ENCODE data around the gene RAPGEF6. TPM values are rescaled to one million over a fixed set of nuclear protein-coding genes. Genes with fewer than 3 reads are reported as not detected.

Gene RAPGEF6
- total RNA-seq, 4 donors from 2014 or later = 7.2 to 11.7 (median 8.5) TPM

DNA sequence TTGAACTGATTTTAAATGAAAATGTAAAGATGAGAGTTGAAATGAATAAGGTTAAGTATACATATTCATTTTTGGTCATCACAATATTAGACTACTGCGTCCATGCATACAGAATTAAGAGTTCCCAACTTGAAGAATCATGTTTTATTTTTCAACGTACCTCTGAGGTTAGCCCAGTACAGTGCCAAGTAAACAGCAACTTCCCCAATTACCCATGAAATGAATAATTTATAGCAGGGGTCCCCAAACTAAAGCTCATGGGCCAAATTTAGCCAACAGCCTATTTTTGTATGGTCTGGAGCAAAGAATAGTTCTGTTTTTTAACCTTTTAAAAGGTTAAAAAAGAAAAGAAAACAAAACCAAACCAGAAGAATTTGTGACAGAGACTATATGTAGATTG, 203.2 kb downstream of the RAPGEF6 start:
- H3K36me3 ChIP-seq = peaks cover 0 to 46% of the 10 kb centered on the region in 2 donors
- DNase-seq (no peak), ATAC-seq (no peak)
- in situ Hi-C loops (cut with MboI; ENCODE audit: low sequenced_read_pairs in 4 of 4) (no loop called here), intact Hi-C loops (cut with DNase I; ENCODE audit: low total_unique reads) (no loop called here)
- H3K4me1 ChIP-seq = peaks cover 0 to 12% of the 10 kb centered on the region in 2 donors
- no peaks in the 10 kb centered on the region for H3K27me3 ChIP-seq
- TF ChIP-seq, protein P1, sequence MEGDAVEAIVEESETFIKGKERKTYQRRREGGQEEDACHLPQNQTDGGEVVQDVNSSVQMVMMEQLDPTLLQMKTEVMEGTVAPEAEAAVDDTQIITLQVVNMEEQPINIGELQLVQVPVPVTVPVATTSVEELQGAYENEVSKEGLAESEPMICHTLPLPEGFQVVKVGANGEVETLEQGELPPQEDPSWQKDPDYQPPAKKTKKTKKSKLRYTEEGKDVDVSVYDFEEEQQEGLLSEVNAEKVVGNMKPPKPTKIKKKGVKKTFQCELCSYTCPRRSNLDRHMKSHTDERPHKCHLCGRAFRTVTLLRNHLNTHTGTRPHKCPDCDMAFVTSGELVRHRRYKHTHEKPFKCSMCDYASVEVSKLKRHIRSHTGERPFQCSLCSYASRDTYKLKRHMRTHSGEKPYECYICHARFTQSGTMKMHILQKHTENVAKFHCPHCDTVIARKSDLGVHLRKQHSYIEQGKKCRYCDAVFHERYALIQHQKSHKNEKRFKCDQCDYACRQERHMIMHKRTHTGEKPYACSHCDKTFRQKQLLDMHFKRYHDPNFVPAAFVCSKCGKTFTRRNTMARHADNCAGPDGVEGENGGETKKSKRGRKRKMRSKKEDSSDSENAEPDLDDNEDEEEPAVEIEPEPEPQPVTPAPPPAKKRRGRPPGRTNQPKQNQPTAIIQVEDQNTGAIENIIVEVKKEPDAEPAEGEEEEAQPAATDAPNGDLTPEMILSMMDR (IDR thresholded peaks at IDR 0.05 in 4 of 5, conservative IDR thresholded peaks at IDR 0.05 in 1 of 5) = no peak
- no peak for TF ChIP-seq POLR2A (IDR thresholded peaks at IDR 0.05)
- H3K4me3 ChIP-seq = no peak overlapping the region
- H3K27ac ChIP-seq = no peak overlapping the region
- no peaks in the 10 kb centered on the region for H3K9me3 ChIP-seq

DNA sequence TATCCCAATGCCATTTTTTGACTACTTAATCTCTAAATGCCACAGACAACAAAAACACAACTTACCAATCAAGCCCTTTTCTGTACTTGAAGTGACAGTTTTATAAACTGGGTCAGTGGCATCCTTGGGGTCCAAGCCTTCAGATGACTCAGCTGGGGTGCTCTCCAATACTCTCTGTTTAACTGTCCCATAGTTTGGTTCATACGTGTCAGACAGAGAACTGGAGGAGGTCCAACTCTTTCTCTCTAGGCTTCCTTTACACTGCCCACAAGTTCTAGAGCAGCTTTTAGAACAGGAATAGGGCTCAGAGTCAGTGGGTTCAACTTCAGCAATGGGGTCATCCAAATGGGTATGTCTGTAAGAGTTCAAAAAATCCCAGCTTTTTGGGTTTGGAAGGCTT, 204.2 kb downstream of the RAPGEF6 start:
- DNase-seq (no peak), ATAC-seq (no peak)
- TF ChIP-seq POLR2A (IDR thresholded peaks at IDR 0.05) = no peak
- TF ChIP-seq, protein P1 (IDR thresholded peaks at IDR 0.05 in 4 of 5, conservative IDR thresholded peaks at IDR 0.05 in 1 of 5) = no peak
- intact Hi-C loops (cut with DNase I; ENCODE audit: low total_unique reads) (no loop called here), in situ Hi-C loops (cut with MboI; ENCODE audit: low sequenced_read_pairs in 4 of 4) (no loop called here)
- no peaks in the 10 kb centered on the region for H3K9me3 ChIP-seq
- H3K4me1 ChIP-seq = peaks cover 0 to 5% of the 10 kb centered on the region in 2 donors
- peaks cover 0 to 52% of the 10 kb centered on the region in 2 donors for H3K36me3 ChIP-seq
- no peaks in the 10 kb centered on the region for H3K27me3 ChIP-seq
- H3K27ac ChIP-seq = no peak overlapping the region
- H3K4me3 ChIP-seq = no peak overlapping the region

DNA sequence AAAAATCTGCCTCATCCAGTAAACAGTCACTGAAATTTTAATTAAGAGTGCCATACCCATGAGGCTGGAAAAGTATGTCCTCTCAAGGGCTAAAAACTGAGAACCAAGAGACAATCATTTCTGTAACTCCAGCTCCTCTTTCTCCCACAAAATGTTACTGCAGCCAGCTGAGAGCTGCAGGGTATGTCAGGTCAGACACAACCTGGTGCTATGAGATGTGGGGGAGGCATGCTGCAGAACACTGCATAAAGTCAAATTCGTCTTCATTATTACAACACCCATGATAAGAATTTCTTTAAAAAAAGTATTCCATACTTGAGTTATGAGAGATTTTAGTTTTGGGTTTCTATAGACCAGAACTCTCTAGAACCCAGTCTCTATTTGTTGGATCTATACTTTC, 209.0 kb downstream of the RAPGEF6 start:
- DNase-seq = no peak
- Histone ChIP-seq H3K9me3 (no peaks in the 10 kb centered on the region), H3K27me3 (no peaks in the 10 kb centered on the region), H3K4me3 (no peak overlapping the region), H3K4me1 (no peaks in the 10 kb centered on the region), H3K36me3 (peaks cover 0 to 47% of the 10 kb centered on the region in 2 donors), H3K27ac (no peak overlapping the region)
- intact Hi-C loops (cut with DNase I; ENCODE audit: low total_unique reads) (no loop called here), in situ Hi-C loops (cut with MboI; ENCODE audit: low sequenced_read_pairs in 4 of 4) (no loop called here)
- ATAC-seq = no peak
- TF ChIP-seq POLR2A (IDR thresholded peaks at IDR 0.05) = no peak
- TF ChIP-seq, protein P1 (IDR thresholded peaks at IDR 0.05 in 4 of 5, conservative IDR thresholded peaks at IDR 0.05 in 1 of 5) = no peak

DNA sequence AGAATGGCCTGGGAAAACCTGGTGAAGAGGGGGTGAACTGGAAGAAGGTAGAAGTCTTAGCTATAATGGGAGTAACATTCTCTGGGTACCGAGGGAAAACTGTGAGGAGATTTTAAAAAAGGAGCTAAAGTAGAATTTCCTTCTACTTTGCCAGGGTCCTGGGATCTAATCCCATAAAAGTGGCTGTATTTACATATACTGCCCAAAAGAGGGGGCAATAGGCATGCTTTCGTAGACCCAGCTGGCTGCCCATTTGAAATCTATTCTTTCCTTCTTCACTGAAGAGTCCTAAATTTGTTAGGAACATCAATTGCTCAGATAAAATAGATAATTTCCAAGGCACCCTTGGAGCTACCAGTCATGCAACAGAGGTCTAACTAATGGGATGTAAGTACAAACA, 212.0 kb downstream of the RAPGEF6 start:
- intact Hi-C loops (cut with DNase I; ENCODE audit: low total_unique reads) (loop anchor here (5.0 kb wide), 1 partner anchor 584 kb away; no protein-coding TSS in a partner anchor), in situ Hi-C loops (cut with MboI; ENCODE audit: low sequenced_read_pairs in 4 of 4) (loop anchor here in 1 of 4 donors (25.0 kb wide), 1 partner anchor 261 kb away; the partner anchor contains the start of genes HINT1 and LYRM7)
- no peaks in the 10 kb centered on the region for H3K9me3 ChIP-seq
- H3K4me3 ChIP-seq = no peak overlapping the region
- H3K27me3 ChIP-seq = no peaks in the 10 kb centered on the region
- ATAC-seq (no peak), DNase-seq (no peak)
- TF ChIP-seq, protein P1 (IDR thresholded peaks at IDR 0.05 in 4 of 5, conservative IDR thresholded peaks at IDR 0.05 in 1 of 5) = no peak
- no peak for TF ChIP-seq POLR2A (IDR thresholded peaks at IDR 0.05)
- peaks cover 0 to 26% of the 10 kb centered on the region in 2 donors for H3K36me3 ChIP-seq
- H3K4me1 ChIP-seq = no peaks in the 10 kb centered on the region
- no peak overlapping the region for H3K27ac ChIP-seq

DNA sequence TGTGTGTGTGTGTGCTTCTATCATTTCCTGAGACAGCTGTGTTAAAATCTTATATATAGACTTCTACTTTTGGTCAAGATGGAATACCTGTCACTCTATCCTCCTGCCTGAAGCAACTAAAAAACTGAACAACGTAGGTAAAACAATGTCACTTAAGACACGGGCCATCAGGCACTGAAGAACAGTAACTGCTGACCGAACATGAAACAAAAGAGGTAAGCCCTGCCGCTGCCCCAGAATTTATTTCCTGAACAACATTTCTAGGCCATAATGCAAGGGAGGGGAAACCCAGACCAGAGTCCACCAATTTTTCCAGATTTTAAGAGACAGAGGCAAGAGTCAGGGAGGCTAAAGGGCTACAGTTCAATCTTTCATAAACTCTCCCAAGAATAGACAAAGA, 215.2 kb downstream of the RAPGEF6 start:
- no peaks in the 10 kb centered on the region for H3K9me3 ChIP-seq
- H3K36me3 ChIP-seq = peaks cover 0 to 16% of the 10 kb centered on the region in 2 donors
- no peak overlapping the region for H3K4me3 ChIP-seq
- ATAC-seq (no peak), DNase-seq (no peak)
- TF ChIP-seq, protein P1 (IDR thresholded peaks at IDR 0.05 in 4 of 5, conservative IDR thresholded peaks at IDR 0.05 in 1 of 5) = no peak
- TF ChIP-seq POLR2A (IDR thresholded peaks at IDR 0.05) = no peak
- intact Hi-C loops (cut with DNase I; ENCODE audit: low total_unique reads) (loop anchor here (5.0 to 10.0 kb wide), 3 partner anchors 155 to 1515 kb away; partner anchors contain the start of genes CDC42SE2 and CHSY3), in situ Hi-C loops (cut with MboI; ENCODE audit: low sequenced_read_pairs in 4 of 4) (loop anchor here (10.0 to 25.0 kb wide), 2 partner anchors 255 to 258 kb away; partner anchors contain the start of genes HINT1 (in 4 of the 4) and LYRM7 (in 1 of the 4))
- no peaks in the 10 kb centered on the region for H3K4me1 ChIP-seq
- H3K27me3 ChIP-seq = no peaks in the 10 kb centered on the region
- no peak overlapping the region for H3K27ac ChIP-seq
